Cardiac fibroblast (primary cell): Measurements from ENCODE around the gene GRK2.

Experiments
- DNase-seq, 2 donors: peaks; one replicate each; pipeline versions ENCODE4 v3.0.0 to v3.0.0-alpha.2; 2010; ENCODE audit warnings: low read depth in 2 of 2
- H3K4me3 ChIP-seq, 2 donors: replicated peaks in 1 of 2; 1 replicate in 1 of 2; 2 replicates in 1 of 2; pipeline ENCODE4 v1.5.1; 2011; ENCODE audit warnings: low read depth in 2 of 2, low read length in 2 of 2, mild to moderate bottlenecking in 2 of 2, moderate library complexity in 1 of 2
- TF ChIP-seq, protein P1 (sequence below): IDR thresholded peaks from one replicate; pipeline ENCODE4 v1.5.1; 2011; ENCODE audit warnings: low read depth, mild to moderate bottlenecking, low read length, inconsistent platforms

The GRK2 gene

DNA sequence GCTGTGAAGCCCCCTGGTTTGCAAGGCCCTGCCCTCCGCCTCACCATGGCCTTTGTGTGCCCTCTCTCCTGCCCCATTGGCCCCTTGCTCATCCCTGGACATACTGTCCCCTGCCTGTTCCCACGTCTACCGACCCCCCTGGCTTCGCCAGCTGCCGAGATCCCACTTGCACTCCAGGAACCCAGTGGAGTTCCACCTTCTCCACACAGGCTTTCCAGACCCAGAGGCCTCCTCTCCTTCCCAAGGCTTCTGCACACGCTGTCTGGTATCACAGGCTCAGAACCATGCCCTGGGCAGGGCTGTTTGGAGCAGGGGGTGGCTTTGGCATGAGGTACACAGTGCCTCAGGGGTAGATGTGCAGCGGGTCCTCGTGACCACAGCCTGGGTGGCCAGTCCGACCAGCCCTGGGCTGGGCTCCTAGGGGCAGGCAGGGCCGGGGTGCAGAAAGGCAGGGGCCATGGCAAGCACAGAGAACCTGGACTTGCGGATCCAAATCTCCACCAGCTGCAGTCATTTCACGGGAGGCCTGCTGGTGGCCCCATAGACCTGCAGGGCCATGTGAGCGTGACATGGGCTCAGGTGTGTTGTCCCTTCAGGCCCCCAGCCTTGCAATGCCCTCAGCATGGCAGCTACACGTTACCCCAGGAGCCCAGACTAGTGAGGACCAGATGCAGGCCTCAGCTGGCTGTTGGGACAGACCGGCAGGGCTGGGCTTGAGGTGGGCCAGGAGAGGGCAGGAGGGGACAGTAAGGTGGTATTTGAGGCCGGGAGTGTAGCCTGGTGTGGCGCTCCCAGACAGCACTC lies 9.5 kb downstream of the GRK2 start:
- H3K4me3 ChIP-seq = no peak overlapping the region
- TF ChIP-seq, protein P1, sequence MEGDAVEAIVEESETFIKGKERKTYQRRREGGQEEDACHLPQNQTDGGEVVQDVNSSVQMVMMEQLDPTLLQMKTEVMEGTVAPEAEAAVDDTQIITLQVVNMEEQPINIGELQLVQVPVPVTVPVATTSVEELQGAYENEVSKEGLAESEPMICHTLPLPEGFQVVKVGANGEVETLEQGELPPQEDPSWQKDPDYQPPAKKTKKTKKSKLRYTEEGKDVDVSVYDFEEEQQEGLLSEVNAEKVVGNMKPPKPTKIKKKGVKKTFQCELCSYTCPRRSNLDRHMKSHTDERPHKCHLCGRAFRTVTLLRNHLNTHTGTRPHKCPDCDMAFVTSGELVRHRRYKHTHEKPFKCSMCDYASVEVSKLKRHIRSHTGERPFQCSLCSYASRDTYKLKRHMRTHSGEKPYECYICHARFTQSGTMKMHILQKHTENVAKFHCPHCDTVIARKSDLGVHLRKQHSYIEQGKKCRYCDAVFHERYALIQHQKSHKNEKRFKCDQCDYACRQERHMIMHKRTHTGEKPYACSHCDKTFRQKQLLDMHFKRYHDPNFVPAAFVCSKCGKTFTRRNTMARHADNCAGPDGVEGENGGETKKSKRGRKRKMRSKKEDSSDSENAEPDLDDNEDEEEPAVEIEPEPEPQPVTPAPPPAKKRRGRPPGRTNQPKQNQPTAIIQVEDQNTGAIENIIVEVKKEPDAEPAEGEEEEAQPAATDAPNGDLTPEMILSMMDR = no peak

DNA sequence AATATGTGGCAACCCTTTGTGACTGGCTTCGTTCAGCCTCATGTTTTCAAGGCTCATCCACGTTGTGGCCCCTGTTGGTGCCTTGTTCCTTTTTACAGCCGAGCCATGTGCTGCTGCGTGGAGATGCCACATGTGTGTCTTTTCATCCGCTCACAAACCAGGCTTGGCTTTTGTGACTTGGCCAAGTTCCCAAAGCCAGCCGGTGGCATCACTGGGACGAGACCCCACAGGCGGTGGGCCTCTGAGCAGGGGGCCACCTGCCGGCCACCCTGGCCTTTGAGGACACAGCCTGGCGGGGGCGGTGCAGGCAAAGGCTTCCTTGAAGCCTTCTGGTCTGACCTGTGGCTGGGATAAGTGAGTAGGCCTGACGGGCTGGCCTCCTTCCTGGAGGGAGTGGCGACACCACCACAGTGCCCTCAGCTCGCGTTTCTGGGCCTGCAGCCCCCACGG lies 10.5 kb downstream of the GRK2 start:
- TF ChIP-seq, protein P1 = peak; percentile 21
- peak overlapping the region in 1 of 2 donors; percentile 46 for H3K4me3 ChIP-seq
- DNase-seq = peak; percentile 41 to 49

More for the DNA sequence above, 9.5 kb downstream of the GRK2 start:
- DNase-seq = no peak

DNA sequence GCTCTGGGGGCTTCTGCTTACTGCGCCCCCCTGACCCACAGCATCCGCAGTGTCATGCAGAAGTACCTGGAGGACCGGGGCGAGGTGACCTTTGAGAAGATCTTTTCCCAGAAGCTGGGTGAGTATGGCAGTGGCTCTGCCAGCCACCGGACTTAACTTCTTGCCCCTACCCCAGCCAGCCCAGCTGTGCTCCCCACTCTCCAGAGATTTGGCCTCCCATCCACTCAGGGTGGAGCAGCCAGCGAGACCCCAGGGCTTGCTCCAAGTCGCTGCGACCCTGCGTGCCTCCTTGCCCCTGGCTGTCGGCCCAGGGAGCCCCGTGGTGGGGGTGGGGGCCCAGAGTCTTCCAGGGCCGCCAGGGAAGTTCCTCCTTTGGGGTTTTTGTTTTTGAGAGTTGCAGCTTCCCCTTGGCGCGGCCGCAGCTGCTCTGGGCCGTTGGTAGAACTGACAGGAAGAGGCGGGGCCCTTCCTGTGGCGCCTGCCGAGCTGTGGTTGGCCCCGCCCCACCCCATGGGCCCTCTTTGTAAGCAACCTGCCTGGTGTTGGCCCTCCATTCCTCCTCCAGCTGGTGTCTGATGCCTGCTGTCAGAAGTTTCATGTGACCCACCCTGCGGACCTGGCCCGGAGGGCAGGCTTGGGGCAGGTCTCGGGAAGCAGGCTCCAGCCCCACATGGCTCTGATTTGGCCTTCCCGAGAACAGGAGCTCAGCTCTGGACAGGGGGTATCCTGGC lies 11.1 kb downstream of the GRK2 start:
- peak; percentile 80 to 91 for DNase-seq
- TF ChIP-seq, protein P1 = no peak
- peak overlapping the region; percentile 23 to 46 for H3K4me3 ChIP-seq

DNA sequence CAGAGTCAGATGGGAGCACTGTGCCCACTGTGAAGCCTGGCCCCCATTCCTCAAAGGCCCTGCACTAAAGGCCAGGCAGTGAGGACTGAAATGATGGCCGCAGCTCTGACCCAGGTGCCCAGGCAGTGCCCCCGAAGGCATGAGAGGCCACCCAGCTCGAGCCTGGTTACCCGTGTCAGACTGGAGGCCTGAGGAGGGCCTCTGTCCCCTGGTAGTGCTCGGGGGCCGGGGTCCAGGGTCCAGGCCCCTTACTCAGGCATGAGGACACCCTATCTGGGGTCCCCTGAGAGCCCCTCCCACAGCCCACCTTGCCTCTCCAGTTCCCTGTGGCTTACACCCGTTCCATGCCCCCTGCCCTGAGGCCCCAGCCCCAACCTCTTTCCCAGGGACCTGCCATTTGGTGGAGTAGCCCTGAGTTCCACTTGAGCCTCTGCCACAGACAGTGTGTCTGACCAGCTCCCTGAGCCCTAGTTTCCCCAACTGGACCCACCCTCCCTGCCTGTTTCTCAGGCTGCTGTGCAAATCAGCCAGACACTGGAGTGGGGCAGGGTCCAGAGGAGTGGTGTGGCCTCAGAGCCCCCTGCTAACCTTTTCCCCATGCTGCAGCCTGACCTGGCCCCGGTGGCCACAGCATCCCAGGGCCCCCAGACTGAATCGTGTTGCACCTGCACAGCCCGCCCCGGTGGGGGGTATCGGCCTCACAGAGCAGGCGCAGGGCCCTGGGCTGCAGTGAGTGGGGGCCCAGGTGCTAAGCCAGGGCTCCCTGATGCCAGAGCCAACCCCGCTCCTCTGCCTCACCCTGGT lies 12.1 kb downstream of the GRK2 start:
- no peak overlapping the region for H3K4me3 ChIP-seq
- TF ChIP-seq, protein P1 = no peak
- DNase-seq = no peak

DNA sequence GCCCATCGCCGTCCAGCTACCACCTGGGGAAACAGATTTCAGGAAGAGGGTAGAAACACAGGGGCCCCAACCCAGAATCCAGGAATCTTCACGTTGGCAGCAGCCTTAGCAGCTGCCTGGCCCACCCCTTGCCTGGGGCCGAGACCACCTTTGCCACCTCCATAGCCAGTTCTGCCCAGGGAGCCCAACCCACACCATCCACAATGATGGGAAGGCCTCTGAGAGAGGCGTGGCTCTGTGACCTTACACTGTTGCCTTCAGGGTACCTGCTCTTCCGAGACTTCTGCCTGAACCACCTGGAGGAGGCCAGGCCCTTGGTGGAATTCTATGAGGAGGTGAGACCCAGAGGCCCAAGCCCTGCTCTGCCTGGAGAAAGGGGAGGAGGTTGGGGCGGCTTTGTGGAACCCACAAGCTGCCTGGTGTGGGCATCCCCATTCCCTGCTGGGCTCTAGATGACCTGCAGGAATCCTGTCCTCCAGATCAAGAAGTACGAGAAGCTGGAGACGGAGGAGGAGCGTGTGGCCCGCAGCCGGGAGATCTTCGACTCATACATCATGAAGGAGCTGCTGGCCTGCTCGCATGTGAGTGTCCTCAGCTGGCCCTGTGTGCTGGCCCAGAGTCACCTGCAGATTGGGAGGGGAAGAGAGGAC lies 12.8 kb downstream of the GRK2 start:
- no peak for DNase-seq
- H3K4me3 ChIP-seq = no peak overlapping the region
- TF ChIP-seq, protein P1 = no peak
